Measurements from ENCODE around the gene TPI1.

Gene TPI1

GRCh38 chr12:6828781-6829535, 38.4 kb upstream of the TPI1 start:
- FAIRE-seq, result no peak

- FAIRE-seq, result no peak
Observed at GRCh38 chr12:6829536-6830220, 37.7 kb upstream of the TPI1 start.

GRCh38 chr12:6830286-6830890, 36.9 kb upstream of the TPI1 start:
- FAIRE-seq, result no peak

GRCh38 chr12:6830999-6831398, 36.3 kb upstream of the TPI1 start:
- no peak for FAIRE-seq

- no peak for FAIRE-seq
Observed at GRCh38 chr12:6831450-6831995, 35.8 kb upstream of the TPI1 start.

GRCh38 chr12:6832125-6832524, 35.2 kb upstream of the TPI1 start:
- FAIRE-seq, result no peak

- FAIRE-seq, result no peak
Observed at GRCh38 chr12:6833189-6833890, 34.0 kb upstream of the TPI1 start.

- no peak for FAIRE-seq
Observed at GRCh38 chr12:6834254-6834653, 33.1 kb upstream of the TPI1 start.

- FAIRE-seq, result no peak
Observed at GRCh38 chr12:6834873-6835272, 32.5 kb upstream of the TPI1 start.

- FAIRE-seq, result no peak
Observed at GRCh38 chr12:6836851-6837250, 30.5 kb upstream of the TPI1 start.

- no peak for FAIRE-seq
Observed at GRCh38 chr12:6837370-6838060, 29.8 kb upstream of the TPI1 start.

GRCh38 chr12:6838854-6839253, 28.5 kb upstream of the TPI1 start:
- no peak for FAIRE-seq

- FAIRE-seq, result no peak
Observed at GRCh38 chr12:6839482-6840201, 27.7 kb upstream of the TPI1 start.

GRCh38 chr12:6840330-6840729, 27.0 kb upstream of the TPI1 start:
- no peak for FAIRE-seq

GRCh38 chr12:6840761-6841515, 26.4 kb upstream of the TPI1 start, which contains the start of gene GNB3:
GNB3 (plus strand) TSS chr12:6840925; CDS start chr12:6841288, 363 bp downstream.
- no peak for FAIRE-seq

- no peak for FAIRE-seq
Observed at GRCh38 chr12:6842075-6842474, 25.3 kb upstream of the TPI1 start.

- FAIRE-seq, result no peak
Observed at GRCh38 chr12:6843118-6843902, 24.0 kb upstream of the TPI1 start.

- FAIRE-seq, result no peak
Observed at GRCh38 chr12:6845395-6845794, 21.9 kb upstream of the TPI1 start.

GRCh38 chr12:6846316-6846869, 20.9 kb upstream of the TPI1 start:
- no peak for FAIRE-seq

- FAIRE-seq, result no peak
Observed at GRCh38 chr12:6847676-6848075, 19.7 kb upstream of the TPI1 start.

All from A204.1 (cell line).